Tibial artery (tissue), 4 donors: ENCODE results near the gene MRGPRF.
A peak's percentile ranks its signal among the peaks of the same experiment; 100 is the strongest.

ENCODE experiments used
- DNase-seq, 2 donors: peaks; one replicate each; pipeline ENCODE4 v3.0.0-alpha.2; 2019
- H3K27ac ChIP-seq, 2 donors: fragments of 200-600 bp; sonication (generic) in 1 of 2; 1 replicate in 1 of 2; 2 replicates in 1 of 2; pipeline ENCODE4 v1.5.1; 2018 to 2019; ENCODE audit warnings: mild to moderate bottlenecking in 1 of 2
- H3K27me3 ChIP-seq, 2 donors: fragments of 200-600 bp; sonication (generic) in 1 of 2; one replicate each; pipeline versions ENCODE4 v1.5.1 to v1.6.0; 2016 to 2019
- H3K36me3 ChIP-seq, 3 donors: fragments of 200-600 bp; sonication (generic) in 2 of 3; one replicate each; pipeline ENCODE4 v1.5.1; 2016 to 2019; ENCODE audit warnings: mild to moderate bottlenecking in 2 of 3
- H3K4me1 ChIP-seq, 4 donors: fragments of 200-600 bp; sonication (generic) in 2 of 4; 1 replicate in 3 of 4; 2 replicates in 1 of 4; pipeline ENCODE4 v1.5.1; 2016 to 2019
- H3K4me3 ChIP-seq, 2 donors: fragments of 200-600 bp; sonication (generic) in 1 of 2; 1 replicate in 1 of 2; 2 replicates in 1 of 2; pipeline ENCODE4 v1.5.1; 2018 to 2019; ENCODE audit warnings: mild to moderate bottlenecking in 2 of 2
- H3K9me3 ChIP-seq, 3 donors: fragments of 200-600 bp; sonication (generic) in 1 of 3; one replicate each; pipeline ENCODE4 v1.5.1; 2016 to 2019
- CTCF ChIP-seq, 2 experiments: fragments of 200-600 bp in 1 of 2; fragments of 450-650 bp in 1 of 2; IDR thresholded peaks; one replicate each; pipeline ENCODE4 v1.5.1; 2017 to 2019; ENCODE audit warnings: antibody characterized with exemption in 2 of 2, mild to moderate bottlenecking in 1 of 2, moderate library complexity in 1 of 2
- intact Hi-C: fragments of 100-400 bp; cut with DNase I; formaldehyde crosslinking; loops from one replicate; pipeline ENCODE4 v1.15.0; 2023; ENCODE audit warnings: low total_unique reads

The MRGPRF gene

GRCh38 chr11:68954836-68955606 is 58.0 kb downstream of the MRGPRF start:
- H3K4me1 ChIP-seq, result peaks cover 0 to 10% (median 2%) of the 10 kb centered on the region in 4 donors
- no peak overlapping the region for H3K27ac ChIP-seq
- H3K36me3 ChIP-seq, result no peaks in the 10 kb centered on the region
- H3K4me3 ChIP-seq, result no peak overlapping the region
- no peaks in the 10 kb centered on the region for H3K9me3 ChIP-seq
- intact Hi-C loops, result no loop called here
- TF ChIP-seq CTCF (IDR thresholded peaks at IDR 0.05), result no peak
- peak; percentile 46 to 62 for DNase-seq
- H3K27me3 ChIP-seq, result no peaks in the 10 kb centered on the region
